HL-60 (cell line): ENCODE data around the gene CALN1.

ENCODE experiments used
- DNase-seq, 2 experiments: peaks; one replicate each; pipeline ENCODE4 v3.0.0-alpha.2; 2010 to 2020; ENCODE audit warnings: low read depth in 1 of 2, low spot score in 1 of 2
- H3K27ac ChIP-seq: fragments of 250-450 bp; sonication (Bioruptor Pico); replicated peaks from 2 replicates; pipeline ENCODE4 v1.5.1; 2020; ENCODE audit warnings: mild to moderate bottlenecking, moderate library complexity
- H3K27me3 ChIP-seq: fragments of 250-450 bp; sonication (Bioruptor Pico); 2 replicates; pipeline ENCODE4 v1.5.1; 2021; ENCODE audit warnings: mild to moderate bottlenecking, moderate library complexity; ENCODE audit not compliant: insufficient read depth, poor library complexity, severe bottlenecking
- H3K4me3 ChIP-seq: replicated peaks from 2 replicates; pipeline ENCODE4 v1.5.1; 2011; ENCODE audit warnings: mild to moderate bottlenecking, control low read depth, low read length; ENCODE audit not compliant: insufficient read depth
- CTCF ChIP-seq: IDR thresholded peaks from one replicate; pipeline ENCODE4 v1.5.1; 2011; ENCODE audit warnings: low read length, control low read depth, inconsistent platforms; ENCODE audit not compliant: insufficient read depth
- GABPA ChIP-seq: IDR thresholded peaks from 2 replicates; pipeline ENCODE4 v1.6.1; 2012; ENCODE audit warnings: low read depth
- POLR2AphosphoS5 ChIP-seq: IDR thresholded peaks from 2 replicates; pipeline ENCODE4 v1.6.1; 2012; ENCODE audit warnings: low read depth
- SPI1 ChIP-seq: IDR thresholded peaks from 2 replicates; pipeline ENCODE4 v1.6.1; 2012; ENCODE audit warnings: low read depth, mild to moderate bottlenecking, borderline replicate concordance
- TF ChIP-seq, protein P1 (sequence below): IDR thresholded peaks from 2 replicates; pipeline ENCODE4 v1.6.1; 2012; ENCODE audit warnings: low read depth; ENCODE audit not compliant: insufficient replicate concordance

CALN1 gene

DNA sequence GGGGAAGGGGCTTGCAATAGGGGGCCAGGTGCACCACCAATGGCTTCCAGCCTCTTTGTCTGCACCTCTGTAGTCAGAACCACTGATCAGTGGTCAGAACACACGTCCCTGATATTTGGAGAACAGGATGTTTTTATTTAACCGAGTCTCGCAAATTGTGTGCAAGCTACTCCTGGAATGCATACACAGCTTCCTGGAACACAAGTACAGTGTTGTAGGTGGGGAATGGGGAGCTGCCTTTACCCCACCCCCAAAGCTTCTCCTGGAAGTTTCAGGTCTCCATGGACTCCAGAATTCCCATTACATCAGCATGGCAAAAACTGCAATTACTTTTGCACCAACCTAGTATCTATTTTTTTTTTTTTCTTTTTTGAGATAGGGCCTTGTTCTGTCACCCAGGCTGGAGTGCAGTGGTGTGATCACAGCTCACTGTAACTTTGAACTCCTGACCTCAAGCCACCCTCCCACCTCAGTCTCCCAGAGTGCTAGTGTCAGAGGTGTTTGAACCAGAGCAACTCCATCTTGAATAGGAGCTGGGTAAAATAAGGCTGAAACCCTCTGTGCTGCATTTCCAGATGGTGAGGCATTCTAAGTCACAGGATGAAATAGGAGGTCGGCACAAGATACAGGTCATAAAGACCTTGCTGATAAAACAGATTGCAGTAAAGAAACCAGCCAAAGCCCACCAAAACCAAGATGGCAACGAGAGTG lies 374.0 kb downstream of the CALN1 start:
- Histone ChIP-seq H3K4me3 (no peak overlapping the region), H3K27me3 (no peaks in the 10 kb centered on the region), H3K27ac (no peak overlapping the region)
- TF ChIP-seq, protein P1, sequence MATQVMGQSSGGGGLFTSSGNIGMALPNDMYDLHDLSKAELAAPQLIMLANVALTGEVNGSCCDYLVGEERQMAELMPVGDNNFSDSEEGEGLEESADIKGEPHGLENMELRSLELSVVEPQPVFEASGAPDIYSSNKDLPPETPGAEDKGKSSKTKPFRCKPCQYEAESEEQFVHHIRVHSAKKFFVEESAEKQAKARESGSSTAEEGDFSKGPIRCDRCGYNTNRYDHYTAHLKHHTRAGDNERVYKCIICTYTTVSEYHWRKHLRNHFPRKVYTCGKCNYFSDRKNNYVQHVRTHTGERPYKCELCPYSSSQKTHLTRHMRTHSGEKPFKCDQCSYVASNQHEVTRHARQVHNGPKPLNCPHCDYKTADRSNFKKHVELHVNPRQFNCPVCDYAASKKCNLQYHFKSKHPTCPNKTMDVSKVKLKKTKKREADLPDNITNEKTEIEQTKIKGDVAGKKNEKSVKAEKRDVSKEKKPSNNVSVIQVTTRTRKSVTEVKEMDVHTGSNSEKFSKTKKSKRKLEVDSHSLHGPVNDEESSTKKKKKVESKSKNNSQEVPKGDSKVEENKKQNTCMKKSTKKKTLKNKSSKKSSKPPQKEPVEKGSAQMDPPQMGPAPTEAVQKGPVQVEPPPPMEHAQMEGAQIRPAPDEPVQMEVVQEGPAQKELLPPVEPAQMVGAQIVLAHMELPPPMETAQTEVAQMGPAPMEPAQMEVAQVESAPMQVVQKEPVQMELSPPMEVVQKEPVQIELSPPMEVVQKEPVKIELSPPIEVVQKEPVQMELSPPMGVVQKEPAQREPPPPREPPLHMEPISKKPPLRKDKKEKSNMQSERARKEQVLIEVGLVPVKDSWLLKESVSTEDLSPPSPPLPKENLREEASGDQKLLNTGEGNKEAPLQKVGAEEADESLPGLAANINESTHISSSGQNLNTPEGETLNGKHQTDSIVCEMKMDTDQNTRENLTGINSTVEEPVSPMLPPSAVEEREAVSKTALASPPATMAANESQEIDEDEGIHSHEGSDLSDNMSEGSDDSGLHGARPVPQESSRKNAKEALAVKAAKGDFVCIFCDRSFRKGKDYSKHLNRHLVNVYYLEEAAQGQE: no peak
- no peak for DNase-seq

- no peak for DNase-seq
- Histone ChIP-seq H3K27me3 (no peaks in the 10 kb centered on the region), H3K4me3 (no peak overlapping the region), H3K27ac (no peak overlapping the region)
- TF ChIP-seq GABPA (no peak), POLR2AphosphoS5 (no peak), SPI1 (no peak)
- TF ChIP-seq, protein P1: no peak
Observed at GRCh38 chr7:72037516-72037915, 374.6 kb downstream of the CALN1 start.

- TF ChIP-seq POLR2AphosphoS5: no peak
- no peak for TF ChIP-seq GABPA
- TF ChIP-seq SPI1: peak; percentile 41; the same call in 1 of the 2 replicates
- TF ChIP-seq, protein P1: no peak
- no peak overlapping the region for H3K4me3 ChIP-seq
Observed at GRCh38 chr7:72035266-72035665, 376.9 kb downstream of the CALN1 start.

GRCh38 chr7:72032934-72033333 lies 379.2 kb downstream of the CALN1 start:
- no peak for DNase-seq
- TF ChIP-seq CTCF (no peak), SPI1 (no peak), GABPA (no peak), POLR2AphosphoS5 (no peak)
- TF ChIP-seq, protein P1: no peak
- no peak overlapping the region for H3K4me3 ChIP-seq
- H3K27ac ChIP-seq: no peak overlapping the region
- H3K27me3 ChIP-seq: no peaks in the 10 kb centered on the region

More at GRCh38 chr7:72035266-72035665, 376.9 kb downstream of the CALN1 start:
- H3K27me3 ChIP-seq: no peaks in the 10 kb centered on the region
- DNase-seq: peak in 1 of 2 experiments; percentile 6
- no peak overlapping the region for H3K27ac ChIP-seq
